ENCODE data around the gene ZNF274.
"Not testable (repeated sequence)": the region's sequence is repeated elsewhere in the genome, so short reads cannot be mapped to it uniquely, and the experiment has no call there.

ZNF274 gene

DNA sequence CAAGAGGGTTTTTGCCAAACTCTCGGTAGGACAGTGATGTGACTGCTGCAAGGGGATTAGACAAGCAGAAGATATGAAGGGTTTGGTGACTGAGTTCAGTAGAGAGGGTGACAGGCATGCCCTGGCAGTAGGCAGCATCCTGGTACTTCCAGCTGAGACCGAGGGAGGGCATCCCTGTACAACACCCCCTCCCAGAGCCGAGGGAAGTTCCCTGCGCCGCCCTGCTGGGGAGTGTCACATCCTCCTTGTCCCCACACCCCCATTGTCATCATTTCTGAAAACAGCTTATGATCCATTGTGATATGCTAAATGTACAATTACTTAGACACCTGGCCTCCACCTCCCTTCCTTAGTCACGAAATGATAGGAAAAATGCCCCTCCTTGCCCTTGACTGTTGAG is 60.5 kb downstream of the ZNF274 start:
- no peak overlapping the region for H3K27ac Mint-ChIP-seq
- H3K4me1 Mint-ChIP-seq = no peaks in the 10 kb centered on the region
- no peak for ATAC-seq
- peaks cover 100% of the 10 kb centered on the region for H3K36me3 Mint-ChIP-seq
- H3K4me3 Mint-ChIP-seq = no peak overlapping the region
- no peaks in the 10 kb centered on the region for H3K27me3 Mint-ChIP-seq
- H3K9me3 Mint-ChIP-seq = peaks cover 30% of the 10 kb centered on the region

DNA sequence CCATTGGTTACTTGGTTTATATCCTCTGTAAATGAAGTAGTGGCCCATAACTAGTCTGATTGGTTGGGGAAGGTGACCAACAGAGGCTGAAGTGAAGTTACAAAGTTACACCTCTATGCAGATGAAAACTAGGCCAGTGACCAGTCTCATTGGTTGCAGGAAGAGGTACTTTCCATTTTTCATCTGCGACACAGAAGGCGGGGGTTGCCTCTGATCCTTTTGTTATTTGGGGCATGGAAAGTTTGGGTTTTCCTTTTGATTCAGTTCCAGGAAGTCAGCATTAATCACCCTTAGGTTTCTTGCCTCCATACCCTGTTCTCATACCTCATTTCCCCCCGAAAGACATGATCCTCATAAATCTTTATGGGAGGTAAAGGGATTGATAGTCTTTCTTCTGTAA is 66.0 kb downstream of the ZNF274 start:
- Mint-ChIP-seq H3K27ac (no peak overlapping the region), H3K4me1 (no peaks in the 10 kb centered on the region), H3K27me3 (no peaks in the 10 kb centered on the region), H3K9me3 (peaks cover 28% of the 10 kb centered on the region), H3K4me3 (no peak overlapping the region), H3K36me3 (peaks cover 100% of the 10 kb centered on the region)
- ATAC-seq = no peak

DNA sequence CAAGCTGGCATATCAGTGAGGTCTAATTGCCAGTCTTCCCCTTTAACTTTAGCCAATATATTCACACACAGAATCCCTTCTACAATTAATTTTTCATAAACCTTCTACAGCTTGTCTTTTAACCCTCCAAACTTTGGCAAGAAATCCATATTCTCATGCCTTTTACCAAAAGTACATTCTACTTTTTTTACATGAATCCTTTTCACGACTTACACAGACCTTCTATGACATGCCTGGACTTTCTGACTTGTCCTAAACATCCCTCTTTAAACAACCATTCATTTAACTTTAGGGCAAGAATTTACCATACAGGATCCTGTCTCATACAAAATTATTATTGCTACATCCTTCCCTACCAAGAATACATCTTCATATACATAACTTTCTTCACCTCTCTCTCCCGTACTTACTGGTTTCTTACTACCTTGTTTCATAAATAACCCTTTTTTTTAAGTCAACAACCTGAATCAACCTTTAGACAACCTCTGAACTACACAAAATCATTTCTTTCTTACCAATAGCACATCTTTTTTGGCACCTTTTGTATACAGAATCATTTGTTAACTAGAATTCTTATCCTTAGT is 69.3 kb downstream of the ZNF274 start:
- H3K9me3 Mint-ChIP-seq = peaks cover 37% of the 10 kb centered on the region
- no peaks in the 10 kb centered on the region for H3K27me3 Mint-ChIP-seq
- H3K27ac Mint-ChIP-seq = no peak overlapping the region
- no peak for ATAC-seq
- H3K4me1 Mint-ChIP-seq = no peaks in the 10 kb centered on the region
- H3K4me3 Mint-ChIP-seq = no peak overlapping the region
- peaks cover 100% of the 10 kb centered on the region for H3K36me3 Mint-ChIP-seq

DNA sequence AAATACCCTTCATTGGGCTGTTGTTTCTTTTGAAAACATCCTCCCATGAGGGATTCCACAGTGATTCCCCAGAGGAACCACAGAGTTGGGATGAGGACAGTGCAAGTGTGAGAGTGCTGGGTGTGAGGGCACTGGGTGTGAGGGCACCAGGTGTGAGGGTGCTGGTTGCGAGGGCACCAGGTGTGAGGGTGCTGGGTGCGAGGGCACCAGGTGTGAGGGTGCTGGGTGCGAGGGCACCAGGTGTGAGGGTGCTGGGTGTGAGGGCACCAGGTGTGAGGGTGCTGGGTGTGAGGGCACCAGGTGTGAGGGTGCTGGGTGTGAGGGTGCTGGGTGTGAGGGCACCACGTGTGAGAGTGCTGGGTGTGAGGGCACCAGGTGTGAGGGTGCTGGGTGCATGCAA is 75.4 kb downstream of the ZNF274 start:
- not testable (repeated sequence) for H3K27ac Mint-ChIP-seq, ATAC-seq, H3K4me1 Mint-ChIP-seq, H3K4me3 Mint-ChIP-seq, H3K27me3 Mint-ChIP-seq
- Mint-ChIP-seq H3K9me3 (peaks cover 49% of the 10 kb centered on the region), H3K36me3 (peaks cover 100% of the 10 kb centered on the region)

DNA sequence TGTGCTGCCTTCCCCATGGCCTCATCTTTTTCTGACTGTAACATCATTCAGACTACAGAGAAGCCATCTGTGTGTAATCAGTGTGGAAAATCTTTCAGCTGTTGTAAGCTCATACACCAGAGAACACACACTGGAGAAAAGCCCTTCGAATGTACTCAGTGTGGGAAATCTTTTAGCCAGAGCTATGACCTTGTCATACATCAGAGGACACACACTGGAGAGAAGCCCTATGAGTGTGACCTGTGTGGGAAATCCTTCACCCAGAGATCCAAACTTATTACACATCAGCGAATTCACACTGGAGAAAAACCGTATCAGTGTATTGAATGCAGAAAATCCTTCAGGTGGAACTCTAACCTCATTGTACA is 78.7 kb downstream of the ZNF274 start:
- ATAC-seq = no peak
- no peaks in the 10 kb centered on the region for H3K4me1 Mint-ChIP-seq
- H3K27ac Mint-ChIP-seq = no peak overlapping the region
- no peaks in the 10 kb centered on the region for H3K27me3 Mint-ChIP-seq
- no peak overlapping the region for H3K4me3 Mint-ChIP-seq
- peaks cover 32% of the 10 kb centered on the region for H3K9me3 Mint-ChIP-seq
- peaks cover 87% of the 10 kb centered on the region for H3K36me3 Mint-ChIP-seq

DNA sequence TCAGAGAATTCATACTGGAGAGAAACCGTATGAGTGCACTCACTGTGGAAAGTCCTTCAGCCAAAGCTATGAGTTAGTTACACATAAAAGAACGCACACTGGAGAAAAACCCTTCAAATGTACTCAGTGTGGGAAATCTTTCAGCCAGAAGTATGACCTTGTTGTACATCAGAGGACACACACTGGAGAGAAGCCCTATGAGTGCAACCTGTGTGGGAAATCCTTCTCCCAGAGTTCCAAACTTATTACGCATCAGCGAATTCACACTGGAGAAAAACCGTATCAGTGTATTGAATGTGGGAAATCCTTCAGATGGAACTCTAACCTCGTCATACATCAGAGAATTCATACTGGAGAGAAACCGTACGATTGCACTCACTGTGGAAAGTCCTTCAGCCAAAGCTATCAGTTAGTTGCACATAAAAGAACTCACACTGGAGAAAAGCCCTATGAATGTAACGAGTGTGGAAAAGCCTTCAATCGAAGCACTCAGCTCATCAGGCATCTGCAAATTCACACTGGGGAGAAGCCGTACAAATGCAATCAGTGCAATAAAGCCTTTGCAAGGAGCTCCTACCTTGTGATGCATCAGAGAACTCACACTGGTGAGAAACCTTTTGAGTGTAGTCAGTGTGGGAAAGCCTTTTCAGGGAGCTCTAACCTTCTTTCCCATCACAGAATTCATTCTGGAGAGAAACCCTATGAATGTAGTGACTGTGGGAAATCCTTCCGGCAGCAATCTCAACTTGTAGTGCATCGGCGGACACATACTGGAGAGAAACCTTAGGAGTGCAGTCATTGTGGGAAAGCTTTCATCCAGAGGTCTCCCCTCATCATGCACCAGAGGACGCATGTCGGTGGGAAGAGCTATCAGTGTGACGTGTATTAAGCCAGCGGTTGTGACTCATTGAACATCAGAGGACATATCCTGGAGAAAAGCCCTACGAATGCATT is 79.4 kb downstream of the ZNF274 start:
- Mint-ChIP-seq H3K4me1 (no peaks in the 10 kb centered on the region), H3K36me3 (peaks cover 85% of the 10 kb centered on the region), H3K27me3 (no peaks in the 10 kb centered on the region), H3K9me3 (peaks cover 27% of the 10 kb centered on the region), H3K4me3 (no peak overlapping the region), H3K27ac (no peak overlapping the region)
- no peak for ATAC-seq

DNA sequence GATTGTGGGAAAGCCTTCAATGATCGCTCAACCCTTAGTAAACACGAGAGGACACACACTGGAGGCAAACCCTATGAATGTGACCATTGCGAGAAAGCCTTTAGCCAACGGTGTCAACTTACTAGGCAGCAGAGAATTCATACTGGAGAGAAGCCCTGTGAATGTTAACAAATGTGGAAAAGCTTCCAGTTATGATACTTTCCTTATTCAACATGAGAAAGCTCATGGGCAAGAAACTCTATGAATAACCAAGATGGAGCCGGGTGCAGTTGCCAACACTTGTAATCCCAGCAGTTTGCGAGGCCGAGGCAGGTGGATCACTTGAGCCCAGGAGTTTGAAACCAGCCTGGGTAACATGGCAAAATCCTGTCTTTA is 80.0 kb downstream of the ZNF274 start:
- ATAC-seq = no peak
- peaks cover 21% of the 10 kb centered on the region for H3K9me3 Mint-ChIP-seq

More for the DNA sequence above, 80.0 kb downstream of the ZNF274 start:
- Mint-ChIP-seq H3K27ac (no peak overlapping the region), H3K36me3 (peaks cover 85% of the 10 kb centered on the region), H3K4me3 (no peak overlapping the region), H3K27me3 (no peaks in the 10 kb centered on the region), H3K4me1 (no peaks in the 10 kb centered on the region)
